ENCODE data around the gene ZNF423.

The ZNF423 gene

DNA sequence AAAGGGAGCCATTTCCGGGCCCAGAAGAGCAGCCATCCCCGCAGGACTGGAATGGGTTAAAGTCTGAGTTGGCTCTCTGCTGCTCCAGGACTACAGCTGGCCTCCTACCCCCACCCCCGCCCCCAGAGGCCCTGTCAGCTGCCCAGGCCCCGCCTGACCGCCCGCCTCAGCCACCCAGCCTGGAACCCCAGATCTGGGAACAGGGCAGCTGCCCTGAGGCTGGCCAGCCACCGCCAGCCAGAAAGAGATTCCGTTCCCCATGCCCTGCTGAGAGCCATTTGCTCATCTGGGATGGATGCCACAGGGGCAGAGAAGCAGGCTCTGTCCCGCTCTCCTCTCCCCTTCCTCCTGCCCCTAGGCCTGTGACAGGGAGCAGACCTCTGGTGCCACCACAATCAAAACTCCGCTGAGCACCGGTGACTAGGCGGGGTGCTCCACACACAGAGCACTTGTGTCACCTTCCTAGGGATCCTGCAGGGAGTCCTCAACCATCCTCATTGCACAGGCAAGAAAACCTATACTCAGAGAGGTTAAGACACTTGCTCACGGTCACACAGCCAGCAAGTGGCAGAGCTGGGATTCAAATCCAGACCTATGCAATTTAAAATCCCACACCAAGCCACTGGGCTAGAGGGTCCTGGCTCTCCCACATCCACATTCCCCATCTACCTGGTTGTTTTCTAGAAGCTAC, 44.1 kb downstream of the ZNF423 start:
- no peaks in the 10 kb centered on the region for H3K9me3 ChIP-seq (ENCODE audit: control insufficient read depth, insufficient read depth, low read length)
- H3K4me1 ChIP-seq (ENCODE audit: control insufficient read depth, insufficient read depth, low read length): peaks cover 14% of the 10 kb centered on the region
- no peaks in the 10 kb centered on the region for H3K36me3 ChIP-seq (ENCODE audit: control insufficient read depth, insufficient read depth, low read length)
- no peak overlapping the region for H3K9ac ChIP-seq (ENCODE audit: low read depth, low read length)
- H3K4me3 ChIP-seq (ENCODE audit: low read depth, low read length): no peak overlapping the region
- no peaks in the 10 kb centered on the region for H3K27me3 ChIP-seq (ENCODE audit: control insufficient read depth, insufficient read depth, low read length)

DNA sequence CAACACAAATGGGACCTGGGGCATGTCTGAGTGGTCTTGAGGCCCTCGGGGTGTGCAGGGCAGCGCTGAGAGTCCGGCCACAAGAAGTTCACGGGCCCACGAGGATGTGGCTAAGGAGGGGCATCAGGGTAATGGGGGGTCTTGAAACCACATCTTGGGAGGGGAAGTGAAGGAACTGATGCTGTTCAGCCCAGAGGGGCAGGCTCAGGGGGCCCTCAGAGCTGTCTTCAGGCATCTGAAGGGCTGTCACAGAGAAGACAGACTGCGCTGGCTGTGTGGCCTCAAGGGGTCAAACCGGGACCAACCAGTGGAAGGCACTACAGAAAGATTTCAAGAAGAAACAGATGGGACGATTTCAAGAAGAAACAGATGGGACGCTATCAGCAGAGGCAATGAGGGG, 45.1 kb downstream of the ZNF423 start:
- H3K36me3 ChIP-seq (ENCODE audit: control insufficient read depth, insufficient read depth, low read length): no peaks in the 10 kb centered on the region
- H3K4me3 ChIP-seq (ENCODE audit: low read depth, low read length): no peak overlapping the region
- no peak overlapping the region for H3K9ac ChIP-seq (ENCODE audit: low read depth, low read length)
- peaks cover 14% of the 10 kb centered on the region for H3K4me1 ChIP-seq (ENCODE audit: control insufficient read depth, insufficient read depth, low read length)
- no peaks in the 10 kb centered on the region for H3K27me3 ChIP-seq (ENCODE audit: control insufficient read depth, insufficient read depth, low read length)
- H3K9me3 ChIP-seq (ENCODE audit: control insufficient read depth, insufficient read depth, low read length): no peaks in the 10 kb centered on the region

DNA sequence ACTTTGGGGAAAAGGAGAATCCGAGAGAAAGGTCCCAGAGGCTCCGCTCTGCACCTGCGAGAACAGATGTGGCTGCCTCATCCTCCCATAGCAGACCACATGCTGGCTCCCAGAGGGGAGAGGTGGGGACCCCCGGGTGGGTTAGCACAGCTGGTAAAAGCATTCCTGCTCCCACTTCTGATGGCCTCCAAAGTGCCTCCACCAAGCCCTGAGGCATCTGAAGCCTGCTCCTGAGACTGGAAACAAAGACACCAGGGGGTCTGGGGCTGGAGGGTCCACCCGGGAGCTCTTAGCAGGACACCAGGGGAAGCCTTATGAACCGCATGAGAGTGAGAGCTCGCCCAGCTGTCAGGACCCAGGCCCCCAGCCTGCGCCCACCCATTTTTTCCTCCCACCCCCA, 46.4 kb downstream of the ZNF423 start:
- H3K9ac ChIP-seq (ENCODE audit: low read depth, low read length): no peak overlapping the region
- no peaks in the 10 kb centered on the region for H3K36me3 ChIP-seq (ENCODE audit: control insufficient read depth, insufficient read depth, low read length)
- H3K27me3 ChIP-seq (ENCODE audit: control insufficient read depth, insufficient read depth, low read length): no peaks in the 10 kb centered on the region
- no peaks in the 10 kb centered on the region for H3K9me3 ChIP-seq (ENCODE audit: control insufficient read depth, insufficient read depth, low read length)
- peaks cover 14% of the 10 kb centered on the region for H3K4me1 ChIP-seq (ENCODE audit: control insufficient read depth, insufficient read depth, low read length)
- H3K4me3 ChIP-seq (ENCODE audit: low read depth, low read length): no peak overlapping the region

DNA sequence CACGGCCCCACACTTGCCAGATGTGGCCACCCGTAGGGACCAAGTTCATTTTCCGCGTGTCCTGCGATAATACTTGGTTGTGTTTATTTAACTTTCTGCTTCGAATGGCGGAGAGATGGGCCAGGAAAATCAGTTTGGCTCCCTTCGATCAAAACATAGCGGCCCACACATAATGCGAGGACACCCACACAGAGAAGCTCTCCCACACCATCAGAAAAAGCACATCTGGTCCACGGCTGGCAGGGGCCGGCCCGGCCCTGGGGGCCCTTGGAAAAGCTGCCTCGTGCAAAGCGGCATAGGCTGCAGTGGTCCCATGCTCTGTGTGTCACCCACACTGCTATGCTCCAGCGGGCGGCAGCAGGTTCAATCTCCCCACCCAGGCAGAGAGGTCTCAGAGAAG, 46.9 kb downstream of the ZNF423 start:
- H3K4me3 ChIP-seq (ENCODE audit: low read depth, low read length): no peak overlapping the region
- H3K36me3 ChIP-seq (ENCODE audit: control insufficient read depth, insufficient read depth, low read length): no peaks in the 10 kb centered on the region
- H3K4me1 ChIP-seq (ENCODE audit: control insufficient read depth, insufficient read depth, low read length): peaks cover 14% of the 10 kb centered on the region
- H3K9ac ChIP-seq (ENCODE audit: low read depth, low read length): no peak overlapping the region
- no peaks in the 10 kb centered on the region for H3K27me3 ChIP-seq (ENCODE audit: control insufficient read depth, insufficient read depth, low read length)
- H3K9me3 ChIP-seq (ENCODE audit: control insufficient read depth, insufficient read depth, low read length): no peaks in the 10 kb centered on the region

- no peaks in the 10 kb centered on the region for H3K9me3 ChIP-seq (ENCODE audit: control insufficient read depth, insufficient read depth, low read length)
- H3K36me3 ChIP-seq (ENCODE audit: control insufficient read depth, insufficient read depth, low read length): no peaks in the 10 kb centered on the region
- H3K9ac ChIP-seq (ENCODE audit: low read depth, low read length): no peak overlapping the region
- H3K4me3 ChIP-seq (ENCODE audit: low read depth, low read length): no peak overlapping the region
- H3K4me1 ChIP-seq (ENCODE audit: control insufficient read depth, insufficient read depth, low read length): peaks cover 10% of the 10 kb centered on the region
- no peaks in the 10 kb centered on the region for H3K27me3 ChIP-seq (ENCODE audit: control insufficient read depth, insufficient read depth, low read length)
Observed at GRCh38 chr16:49806446-49806845, 49.5 kb downstream of the ZNF423 start.

GRCh38 chr16:49801290-49801689, 54.6 kb downstream of the ZNF423 start:
- Histone ChIP-seq H3K9me3 (ENCODE audit: control insufficient read depth, insufficient read depth, low read length) (no peaks in the 10 kb centered on the region), H3K36me3 (ENCODE audit: control insufficient read depth, insufficient read depth, low read length) (no peaks in the 10 kb centered on the region), H3K4me1 (ENCODE audit: control insufficient read depth, insufficient read depth, low read length) (peaks cover 9% of the 10 kb centered on the region), H3K4me3 (ENCODE audit: low read depth, low read length) (no peak overlapping the region), H3K27me3 (ENCODE audit: control insufficient read depth, insufficient read depth, low read length) (no peaks in the 10 kb centered on the region), H3K9ac (ENCODE audit: low read depth, low read length) (no peak overlapping the region)

- Histone ChIP-seq H3K4me1 (ENCODE audit: control insufficient read depth, insufficient read depth, low read length) (peaks cover 9% of the 10 kb centered on the region), H3K9me3 (ENCODE audit: control insufficient read depth, insufficient read depth, low read length) (no peaks in the 10 kb centered on the region), H3K9ac (ENCODE audit: low read depth, low read length) (no peak overlapping the region), H3K4me3 (ENCODE audit: low read depth, low read length) (no peak overlapping the region), H3K27me3 (ENCODE audit: control insufficient read depth, insufficient read depth, low read length) (no peaks in the 10 kb centered on the region), H3K36me3 (ENCODE audit: control insufficient read depth, insufficient read depth, low read length) (no peaks in the 10 kb centered on the region)
Observed at GRCh38 chr16:49800876-49801275, 55.0 kb downstream of the ZNF423 start.

DNA sequence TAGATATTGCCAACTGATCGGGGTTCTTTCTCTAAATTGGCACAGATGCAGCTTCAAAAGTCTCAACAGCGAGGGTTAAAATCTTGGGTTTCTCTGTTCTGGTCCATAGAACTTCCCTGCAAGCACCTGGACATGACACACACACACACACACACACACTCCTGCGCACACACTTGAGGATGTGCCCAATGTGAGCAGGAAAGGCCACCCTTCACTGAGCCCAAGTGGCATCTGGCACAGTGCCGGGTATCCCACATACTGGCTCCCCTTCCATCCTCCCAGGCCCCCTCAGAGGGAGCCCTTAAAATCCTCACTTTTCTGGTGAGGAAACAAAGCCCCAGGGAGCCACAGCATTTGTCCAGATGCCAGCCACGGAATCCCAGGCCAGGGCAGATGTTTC, 55.5 kb downstream of the ZNF423 start:
- Histone ChIP-seq H3K27me3 (ENCODE audit: control insufficient read depth, insufficient read depth, low read length) (no peaks in the 10 kb centered on the region), H3K36me3 (ENCODE audit: control insufficient read depth, insufficient read depth, low read length) (no peaks in the 10 kb centered on the region), H3K4me1 (ENCODE audit: control insufficient read depth, insufficient read depth, low read length) (peaks cover 9% of the 10 kb centered on the region), H3K9ac (ENCODE audit: low read depth, low read length) (no peak overlapping the region), H3K9me3 (ENCODE audit: control insufficient read depth, insufficient read depth, low read length) (no peaks in the 10 kb centered on the region), H3K4me3 (ENCODE audit: low read depth, low read length) (no peak overlapping the region)

DNA sequence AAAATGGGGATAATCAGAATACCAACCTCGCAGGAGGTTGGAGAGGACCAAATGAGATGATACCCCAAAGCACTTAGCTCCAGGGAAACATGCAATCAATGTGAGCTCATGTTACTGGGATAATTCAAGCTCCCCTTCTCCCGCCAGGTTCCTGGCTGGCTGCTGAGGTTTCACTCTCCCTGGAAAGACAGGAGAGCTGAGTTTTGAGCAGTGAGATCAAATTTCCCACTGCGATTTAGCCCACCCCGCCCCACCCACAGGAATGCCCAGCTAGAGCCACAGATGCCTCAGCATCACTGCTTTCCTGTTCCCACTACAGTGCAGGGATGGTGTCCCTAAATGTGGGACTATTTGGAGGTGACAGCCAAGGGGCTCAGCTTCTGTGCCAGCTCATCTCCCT, 56.7 kb downstream of the ZNF423 start:
- Histone ChIP-seq H3K4me1 (ENCODE audit: control insufficient read depth, insufficient read depth, low read length) (peaks cover 9% of the 10 kb centered on the region), H3K9ac (ENCODE audit: low read depth, low read length) (no peak overlapping the region), H3K9me3 (ENCODE audit: control insufficient read depth, insufficient read depth, low read length) (no peaks in the 10 kb centered on the region), H3K36me3 (ENCODE audit: control insufficient read depth, insufficient read depth, low read length) (no peaks in the 10 kb centered on the region), H3K27me3 (ENCODE audit: control insufficient read depth, insufficient read depth, low read length) (no peaks in the 10 kb centered on the region), H3K4me3 (ENCODE audit: low read depth, low read length) (no peak overlapping the region)

DNA sequence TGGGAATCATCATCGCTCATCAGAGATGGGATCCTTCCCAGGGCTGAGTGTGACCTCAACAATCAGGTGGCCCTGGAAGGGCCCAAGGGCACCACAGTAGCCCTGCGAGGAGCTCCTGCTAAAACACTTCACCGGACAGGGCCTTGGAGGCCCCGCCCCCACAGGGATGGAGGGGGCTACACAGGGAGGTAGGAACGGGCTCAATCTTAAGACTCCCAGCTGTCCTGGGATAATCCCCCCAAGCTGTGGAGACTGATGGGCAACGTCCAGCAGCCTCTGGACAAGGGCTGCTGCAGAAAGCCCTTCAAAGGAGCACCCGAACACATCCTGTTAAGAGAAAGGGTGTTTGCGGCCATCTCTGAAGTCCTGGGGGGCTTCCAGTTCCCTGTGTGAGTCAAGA, 60.4 kb downstream of the ZNF423 start:
- H3K4me3 ChIP-seq (ENCODE audit: low read depth, low read length): no peak overlapping the region
- peaks cover 9% of the 10 kb centered on the region for H3K4me1 ChIP-seq (ENCODE audit: control insufficient read depth, insufficient read depth, low read length)
- H3K27me3 ChIP-seq (ENCODE audit: control insufficient read depth, insufficient read depth, low read length): no peaks in the 10 kb centered on the region
- no peaks in the 10 kb centered on the region for H3K9me3 ChIP-seq (ENCODE audit: control insufficient read depth, insufficient read depth, low read length)
- no peak overlapping the region for H3K9ac ChIP-seq (ENCODE audit: low read depth, low read length)
- no peaks in the 10 kb centered on the region for H3K36me3 ChIP-seq (ENCODE audit: control insufficient read depth, insufficient read depth, low read length)

DNA sequence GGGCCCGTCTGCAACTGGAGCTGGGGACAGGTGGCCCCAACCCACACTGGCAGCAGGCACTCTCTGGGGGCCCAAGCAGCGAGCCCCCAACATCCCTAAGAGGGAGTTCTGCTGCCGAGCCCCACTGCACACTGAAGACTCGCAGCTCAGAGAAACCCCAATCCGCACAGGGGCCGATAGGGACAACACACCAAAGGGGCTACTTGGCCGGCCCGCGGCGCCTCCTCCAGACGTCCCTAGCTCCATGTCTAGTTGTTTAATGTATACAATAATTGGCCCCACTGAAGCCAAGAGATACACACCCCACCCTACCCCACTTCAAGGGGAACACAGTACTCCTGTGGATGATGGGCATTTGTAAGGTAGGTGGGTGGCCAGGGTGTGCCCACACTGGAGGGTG, 62.7 kb downstream of the ZNF423 start:
- no peaks in the 10 kb centered on the region for H3K4me1 ChIP-seq (ENCODE audit: control insufficient read depth, insufficient read depth, low read length)

DNA sequence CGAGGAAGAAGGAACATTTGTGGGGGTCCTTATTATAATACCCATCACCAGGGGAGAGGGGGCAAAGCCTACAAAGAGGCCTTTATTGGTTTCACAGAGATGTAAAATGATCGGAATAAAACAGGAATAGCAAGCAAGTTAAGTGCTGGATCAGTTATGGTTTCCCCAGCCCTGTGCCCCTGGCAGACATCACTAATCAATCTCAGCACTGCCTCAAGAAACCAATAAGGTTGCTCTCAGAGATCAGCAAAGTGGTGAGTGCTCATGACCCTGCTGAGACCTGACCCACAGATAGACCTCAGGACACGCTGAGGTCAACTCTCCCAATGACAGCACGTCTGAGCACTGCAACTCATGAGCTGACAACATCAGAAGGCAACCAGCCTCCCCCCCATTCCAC, 66.3 kb downstream of the ZNF423 start:
- Histone ChIP-seq H3K27me3 (ENCODE audit: control insufficient read depth, insufficient read depth, low read length) (no peaks in the 10 kb centered on the region), H3K9me3 (ENCODE audit: control insufficient read depth, insufficient read depth, low read length) (no peaks in the 10 kb centered on the region), H3K36me3 (ENCODE audit: control insufficient read depth, insufficient read depth, low read length) (peaks cover 2% of the 10 kb centered on the region), H3K4me1 (ENCODE audit: control insufficient read depth, insufficient read depth, low read length) (no peaks in the 10 kb centered on the region), H3K4me3 (ENCODE audit: low read depth, low read length) (no peak overlapping the region), H3K9ac (ENCODE audit: low read depth, low read length) (no peak overlapping the region)

More for the DNA sequence above, 62.7 kb downstream of the ZNF423 start:
- no peaks in the 10 kb centered on the region for H3K36me3 ChIP-seq (ENCODE audit: control insufficient read depth, insufficient read depth, low read length)
- H3K4me3 ChIP-seq (ENCODE audit: low read depth, low read length): no peak overlapping the region
- no peaks in the 10 kb centered on the region for H3K9me3 ChIP-seq (ENCODE audit: control insufficient read depth, insufficient read depth, low read length)
- H3K9ac ChIP-seq (ENCODE audit: low read depth, low read length): no peak overlapping the region
- no peaks in the 10 kb centered on the region for H3K27me3 ChIP-seq (ENCODE audit: control insufficient read depth, insufficient read depth, low read length)
